ENCODE data around the gene MPST.

Gene MPST

GRCh38 chr22:37027556-37027955 is 8.0 kb downstream of the MPST start:
- no peak overlapping the region for H3K4me3 ChIP-seq (ENCODE audit: low read length)
- no peak for TF ChIP-seq CTCF (IDR thresholded peaks at IDR 0.05; ENCODE audit: insufficient read depth, low read depth, low read length, missing control alignments)

GRCh38 chr22:37028692-37029674 is 9.4 kb downstream of the MPST start:
- DNase-seq (ENCODE audit: low read depth) = no peak
- TF ChIP-seq CTCF (IDR thresholded peaks at IDR 0.05; ENCODE audit: insufficient read depth, low read depth, low read length, missing control alignments) = no peak
- no peak overlapping the region for H3K4me3 ChIP-seq (ENCODE audit: low read length)

More at GRCh38 chr22:37027556-37027955, 8.0 kb downstream of the MPST start:
- DNase-seq (ENCODE audit: low read depth) = no peak

GRCh38 chr22:37030560-37031281 is 11.2 kb downstream of the MPST start:
- TF ChIP-seq CTCF (IDR thresholded peaks at IDR 0.05; ENCODE audit: insufficient read depth, low read depth, low read length, missing control alignments) = no peak
- H3K4me3 ChIP-seq (ENCODE audit: low read length) = no peak overlapping the region
- no peak for DNase-seq (ENCODE audit: low read depth)

GRCh38 chr22:37032134-37032534 is 12.6 kb downstream of the MPST start:
- no peak overlapping the region for H3K4me3 ChIP-seq (ENCODE audit: low read length)
- no peak for TF ChIP-seq CTCF (IDR thresholded peaks at IDR 0.05; ENCODE audit: insufficient read depth, low read depth, low read length, missing control alignments)
- peak; percentile 48 for DNase-seq (ENCODE audit: low read depth)

GRCh38 chr22:37032535-37033460 is 13.3 kb downstream of the MPST start:
- no peak overlapping the region for H3K4me3 ChIP-seq (ENCODE audit: low read length)
- no peak for TF ChIP-seq CTCF (IDR thresholded peaks at IDR 0.05; ENCODE audit: insufficient read depth, low read depth, low read length, missing control alignments)
- DNase-seq (ENCODE audit: low read depth) = peak; percentile 96

All from epithelial cell of esophagus (primary cell).